HEK293 (cell line): Measurements from ENCODE around the gene LSG1.

Source experiments
- ATF2 ChIP-seq: fragments of 450-650 bp; formaldehyde crosslinking; IDR thresholded peaks from 2 replicates; pipeline ENCODE4 v1.5.1; 2016; ENCODE audit warnings: missing biosample characterization, missing genetic modification characterization, low read depth
- CTCF ChIP-seq: fragments of 450-650 bp; formaldehyde crosslinking; IDR thresholded peaks from 2 replicates; pipeline ENCODE4 v1.5.1; 2016; ENCODE audit warnings: missing biosample characterization, missing genetic modification characterization
- GLI4 ChIP-seq: fragments of 450-650 bp; formaldehyde crosslinking; IDR thresholded peaks from 2 replicates; pipeline ENCODE4 v1.5.1; 2016; ENCODE audit warnings: missing biosample characterization, missing genetic modification characterization
- HOXC10 ChIP-seq: sonication (generic); formaldehyde crosslinking; IDR thresholded peaks from 2 replicates; pipeline ENCODE4 v1.8.1; 2023; ENCODE audit warnings: mild to moderate bottlenecking, missing genetic modification reagents
- PRDM6 ChIP-seq: fragments of 450-650 bp; formaldehyde crosslinking; IDR thresholded peaks from 2 replicates; pipeline ENCODE4 v1.5.1; 2017; ENCODE audit warnings: missing biosample characterization, missing genetic modification characterization
- REST ChIP-seq: fragments of 450-650 bp; formaldehyde crosslinking; IDR thresholded peaks from 2 replicates; pipeline ENCODE4 v1.5.1; 2016; ENCODE audit warnings: missing biosample characterization, missing genetic modification characterization
- SP2 ChIP-seq: fragments of 450-650 bp; formaldehyde crosslinking; IDR thresholded peaks from 2 replicates; pipeline ENCODE4 v1.5.1; 2016; ENCODE audit warnings: missing biosample characterization, missing genetic modification characterization
- YY1 ChIP-seq: fragments of 450-650 bp; formaldehyde crosslinking; IDR thresholded peaks from 2 replicates; pipeline ENCODE4 v1.5.1; 2018; ENCODE audit warnings: missing biosample characterization, missing genetic modification characterization
- ZNF174 ChIP-seq: fragments of 450-650 bp; formaldehyde crosslinking; IDR thresholded peaks from 2 replicates; pipeline ENCODE4 v1.5.0; 2017; ENCODE audit warnings: missing biosample characterization, mild to moderate bottlenecking, missing genetic modification characterization
- ZNF548 ChIP-seq: fragments of 450-650 bp; formaldehyde crosslinking; IDR thresholded peaks from 2 replicates; pipeline ENCODE4 v1.5.1; 2016; ENCODE audit warnings: missing biosample characterization, missing genetic modification characterization
- ZNF747 ChIP-seq: fragments of 450-650 bp; formaldehyde crosslinking; IDR thresholded peaks from 2 replicates; pipeline ENCODE4 v1.5.1; 2016; ENCODE audit warnings: missing biosample characterization, missing genetic modification characterization

GRCh38 chr3:194686816-194687637, 15.0 kb upstream of the LSG1 start:
- TF ChIP-seq CTCF (tag by site-specific recombination) (no peak), ATF2 (tag by site-specific recombination) (no peak), ZNF548 (tag by site-specific recombination) (no peak), REST (no peak), SP2 (tag by site-specific recombination) (no peak), ZNF174 (tag by site-specific recombination) (no peak), PRDM6 (no peak), HOXC10 (CRISPR knock-in tag) (no peak), GLI4 (tag by site-specific recombination) (no peak), ZNF747 (tag by site-specific recombination) (no peak), YY1 (tag by site-specific recombination) (no peak)
